ENCODE measurements around the gene ITPR1.
A peak's percentile ranks its signal among the peaks of the same experiment; 100 is the strongest.

ITPR1 gene

GRCh38 chr3:4807381-4808280 is 314.5 kb downstream of the ITPR1 start:
- no peak for DNase-seq (ENCODE audit: low read depth, low spot score)

- no peak for DNase-seq (ENCODE audit: low read depth, low spot score)
Measured at GRCh38 chr3:4808637-4809036, 315.5 kb downstream of the ITPR1 start.

GRCh38 chr3:4809922-4810321 is 316.8 kb downstream of the ITPR1 start:
- no peak for DNase-seq (ENCODE audit: low read depth, low spot score)

GRCh38 chr3:4812591-4812990 is 319.4 kb downstream of the ITPR1 start:
- no peak for DNase-seq (ENCODE audit: low read depth, low spot score)

- no peak for DNase-seq (ENCODE audit: low read depth, low spot score)
Measured at GRCh38 chr3:4813909-4814304, 320.8 kb downstream of the ITPR1 start.

- DNase-seq (ENCODE audit: low read depth, low spot score) = no peak
Measured at GRCh38 chr3:4814305-4814903, 321.3 kb downstream of the ITPR1 start.

- no peak for DNase-seq (ENCODE audit: low read depth, low spot score)
Measured at GRCh38 chr3:4814904-4815574, 321.9 kb downstream of the ITPR1 start.

- no peak for DNase-seq (ENCODE audit: low read depth, low spot score)
Measured at GRCh38 chr3:4816306-4816705, 323.2 kb downstream of the ITPR1 start.

- no peak for DNase-seq (ENCODE audit: low read depth, low spot score)
Measured at GRCh38 chr3:4816718-4817117, 323.6 kb downstream of the ITPR1 start.

- DNase-seq (ENCODE audit: low read depth, low spot score) = no peak
Measured at GRCh38 chr3:4817128-4817527, 324.0 kb downstream of the ITPR1 start.

- DNase-seq (ENCODE audit: low read depth, low spot score) = no peak
Measured at GRCh38 chr3:4818164-4818563, 325.0 kb downstream of the ITPR1 start.

- DNase-seq (ENCODE audit: low read depth, low spot score) = no peak
Measured at GRCh38 chr3:4818986-4819693, 326.0 kb downstream of the ITPR1 start.

- DNase-seq (ENCODE audit: low read depth, low spot score) = no peak
Measured at GRCh38 chr3:4819746-4820145, 326.6 kb downstream of the ITPR1 start.

- DNase-seq (ENCODE audit: low read depth, low spot score) = no peak
Measured at GRCh38 chr3:4820296-4821121, 327.4 kb downstream of the ITPR1 start.

GRCh38 chr3:4821338-4821737 is 328.2 kb downstream of the ITPR1 start:
- DNase-seq (ENCODE audit: low read depth, low spot score) = no peak

GRCh38 chr3:4821975-4822374 is 328.8 kb downstream of the ITPR1 start:
- DNase-seq (ENCODE audit: low read depth, low spot score) = peak; percentile 56

GRCh38 chr3:4822568-4822967 is 329.4 kb downstream of the ITPR1 start:
- no peak for DNase-seq (ENCODE audit: low read depth, low spot score)

- DNase-seq (ENCODE audit: low read depth, low spot score) = no peak
Measured at GRCh38 chr3:4823385-4823784, 330.2 kb downstream of the ITPR1 start.

- no peak for DNase-seq (ENCODE audit: low read depth, low spot score)
Measured at GRCh38 chr3:4823986-4824925, 331.1 kb downstream of the ITPR1 start.

- DNase-seq (ENCODE audit: low read depth, low spot score) = no peak
Measured at GRCh38 chr3:4824926-4825325, 331.8 kb downstream of the ITPR1 start.

Measured in activated naive CD8-positive, alpha-beta T cell treated with anti-CD3 and anti-CD28 coated beads, Interleukin-2, amount 50 U/mL, for 16 hours (primary cell).